Natural killer cell treated with Interleukin-12 subunit alpha and Interleukin-12 subunit beta and Interleukin-15 and Interleukin-18, amount 100 ng/mL, for 72 hours (primary cell): Measurements from ENCODE around the gene RNF32. TPM values are rescaled to one million over a fixed set of nuclear protein-coding genes. Genes with fewer than 3 reads are reported as not detected.
A peak's percentile ranks its signal among the peaks of the same experiment; 100 is the strongest.
"Not testable (repeated sequence)": the region's sequence is repeated elsewhere in the genome, so short reads cannot be mapped to it uniquely, and the experiment has no call there.

Source experiments
- ATAC-seq, 2 donors: fragments of 150-1000 bp; cut with Tn5 transposase in 1 of 2; sonication (Bioruptor Pico), chemical (Tn5 transposase) in 1 of 2; 2 replicates each; pipeline ENCODE4 v1.10.0; 2021
- DNase-seq: peaks from one replicate; pipeline ENCODE4 v3.0.0; 2022; ENCODE audit warnings: low spot score
- H3K27ac Mint-ChIP-seq, 2 donors: 1 replicate in 1 of 2; 2 replicates in 1 of 2; pipeline ENCODE4 v1.8.0; 2022; ENCODE audit warnings: mixed read lengths in 2 of 2, mild to moderate bottlenecking in 1 of 2, moderate library complexity in 1 of 2
- H3K27me3 Mint-ChIP-seq, 2 donors: 1 replicate in 1 of 2; 2 replicates in 1 of 2; pipeline ENCODE4 v1.8.0; 2022; ENCODE audit warnings: mixed read lengths in 2 of 2
- H3K36me3 Mint-ChIP-seq: one replicate; pipeline ENCODE4 v1.8.0; 2022; ENCODE audit warnings: mixed read lengths
- H3K4me1 Mint-ChIP-seq, 2 donors: 1 replicate in 1 of 2; 2 replicates in 1 of 2; pipeline ENCODE4 v1.8.0; 2022; ENCODE audit warnings: low read depth in 2 of 2, mixed read lengths in 2 of 2, mild to moderate bottlenecking in 1 of 2
- H3K4me3 Mint-ChIP-seq: one replicate; pipeline ENCODE4 v1.8.0; 2022; ENCODE audit warnings: mixed read lengths
- H3K9me3 Mint-ChIP-seq: 2 replicates; pipeline ENCODE4 v1.8.0; 2022; ENCODE audit warnings: mixed read lengths
- total RNA-seq, 2 donors: library from RNA; stranded (reverse); gene quantifications; one replicate each; pipeline ENCODE4 v1.2.3, GENCODE V29; 2022

RNF32 gene
- total RNA-seq, 2 donors from 2014 or later: not detected

DNA sequence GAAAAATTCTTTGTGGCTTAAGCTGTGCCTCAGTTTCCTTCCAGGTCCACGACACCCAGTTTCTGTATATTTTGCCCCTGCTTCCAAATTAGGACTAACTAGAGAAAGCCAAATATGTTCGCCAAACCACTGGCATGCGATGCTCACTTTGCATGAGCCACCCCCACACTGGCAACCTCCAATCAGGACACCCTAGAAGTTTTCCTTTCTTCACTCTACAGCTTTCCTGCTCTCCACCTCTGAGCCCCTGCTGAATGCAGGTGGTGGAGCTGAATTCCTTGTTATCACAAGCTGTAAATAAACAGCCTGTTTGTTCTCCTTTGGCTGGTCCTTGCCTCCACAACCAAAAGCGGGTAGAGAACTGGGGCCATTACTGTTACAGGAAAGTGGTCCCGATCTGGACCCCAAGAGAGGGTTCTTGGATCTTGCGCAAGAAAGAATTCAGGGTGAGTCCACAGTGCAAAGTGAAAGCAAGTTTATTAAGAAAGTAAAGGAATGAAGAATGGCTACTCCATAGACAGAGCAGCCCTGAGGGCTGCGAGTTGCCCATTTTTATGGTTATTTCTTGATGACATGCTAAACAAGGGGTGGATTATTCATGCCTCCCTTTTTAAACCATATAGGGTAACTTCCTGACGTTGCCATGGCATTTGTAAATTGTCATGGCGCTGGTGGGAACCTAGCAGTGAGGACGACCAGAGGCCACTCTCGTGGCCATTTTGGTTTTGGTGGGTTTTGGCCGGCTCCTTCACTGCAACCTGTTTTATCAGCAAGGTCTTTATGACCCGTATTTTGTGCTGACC is 20.9 kb upstream of the RNF32 start:
- DNase-seq, H3K36me3 Mint-ChIP-seq, H3K4me3 Mint-ChIP-seq, H3K4me1 Mint-ChIP-seq, ATAC-seq, H3K9me3 Mint-ChIP-seq, H3K27ac Mint-ChIP-seq: not testable (repeated sequence)
- H3K27me3 Mint-ChIP-seq: peaks cover 57 to 70% of the 10 kb centered on the region in 2 donors

GRCh38 chr7:156620291-156620675 is 20.3 kb upstream of the RNF32 start:
- H3K36me3 Mint-ChIP-seq: no peaks in the 10 kb centered on the region
- H3K27me3 Mint-ChIP-seq: peaks cover 53 to 65% of the 10 kb centered on the region in 2 donors
- no peaks in the 10 kb centered on the region for H3K9me3 Mint-ChIP-seq
- H3K4me3 Mint-ChIP-seq: no peak overlapping the region
- ATAC-seq (no peak), DNase-seq (no peak)
- H3K27ac Mint-ChIP-seq: no peak overlapping the region
- no peaks in the 10 kb centered on the region for H3K4me1 Mint-ChIP-seq

GRCh38 chr7:156621652-156622051 is 18.9 kb upstream of the RNF32 start:
- no peaks in the 10 kb centered on the region for H3K36me3 Mint-ChIP-seq
- peaks cover 45 to 57% of the 10 kb centered on the region in 2 donors for H3K27me3 Mint-ChIP-seq
- no peak overlapping the region for H3K27ac Mint-ChIP-seq
- H3K9me3 Mint-ChIP-seq: no peaks in the 10 kb centered on the region
- no peak for ATAC-seq
- H3K4me1 Mint-ChIP-seq: no peaks in the 10 kb centered on the region
- no peak for DNase-seq
- H3K4me3 Mint-ChIP-seq: no peak overlapping the region

DNA sequence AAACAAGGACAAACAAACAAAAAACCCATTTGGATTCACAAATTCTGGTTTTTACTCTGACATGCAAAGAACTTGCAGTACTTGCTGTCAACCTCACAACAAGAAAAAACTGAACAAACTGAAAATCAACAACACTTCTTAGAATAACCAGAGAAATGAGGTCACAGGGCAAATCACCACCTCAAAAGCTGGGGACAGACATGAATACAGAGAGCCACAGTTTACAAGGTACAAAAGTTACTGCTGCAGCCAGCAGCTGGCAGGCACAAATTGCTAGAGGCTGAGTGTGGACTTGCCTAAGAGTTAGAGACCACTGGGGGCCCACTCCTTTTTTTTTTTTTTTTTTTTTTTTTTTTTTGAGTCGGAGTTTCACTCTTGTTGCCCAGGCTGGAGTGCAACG is 15.0 kb upstream of the RNF32 start:
- Mint-ChIP-seq H3K27me3 (peaks cover 25 to 34% of the 10 kb centered on the region in 2 donors), H3K4me1 (no peaks in the 10 kb centered on the region), H3K36me3 (peaks cover 9% of the 10 kb centered on the region), H3K4me3 (no peak overlapping the region), H3K27ac (no peak overlapping the region), H3K9me3 (peaks cover 6% of the 10 kb centered on the region)
- ATAC-seq: no peak
- no peak for DNase-seq

DNA sequence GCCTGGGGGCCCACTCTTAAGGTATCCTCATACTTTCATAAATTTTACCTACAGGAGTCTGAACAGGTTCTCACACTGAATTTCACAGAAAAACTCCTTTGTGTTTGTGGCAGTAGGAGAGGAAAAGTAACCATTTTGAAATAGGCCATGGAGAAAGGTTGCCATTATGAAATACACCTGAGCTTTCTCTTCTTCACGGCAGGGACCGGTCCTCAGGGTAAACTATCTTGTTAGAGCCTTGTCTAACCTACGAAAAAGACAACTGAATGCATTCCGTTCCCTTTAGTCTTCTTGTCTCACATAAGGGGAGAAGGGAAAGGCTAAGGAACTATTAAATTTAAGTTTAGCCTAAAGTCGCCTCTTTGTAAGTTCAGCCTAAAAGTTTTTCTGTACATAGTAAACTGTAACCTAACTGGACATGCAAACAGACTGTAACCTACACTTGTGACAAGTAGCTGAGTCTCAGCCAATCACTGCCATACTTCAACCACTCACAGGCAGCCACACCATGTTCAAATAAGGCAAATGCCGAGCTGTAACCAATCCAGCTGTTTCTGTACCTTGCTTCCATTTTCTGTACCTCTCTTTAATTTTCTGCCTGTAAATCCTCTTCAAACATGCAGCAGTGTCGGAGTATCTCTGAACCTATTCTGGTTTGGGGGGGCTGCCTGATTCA is 14.2 kb upstream of the RNF32 start:
- no peak for DNase-seq
- Mint-ChIP-seq H3K9me3 (peaks cover 6% of the 10 kb centered on the region), H3K4me3 (no peak overlapping the region), H3K4me1 (no peaks in the 10 kb centered on the region), H3K27me3 (peaks cover 20 to 29% of the 10 kb centered on the region in 2 donors), H3K36me3 (peaks cover 9% of the 10 kb centered on the region), H3K27ac (no peak overlapping the region)
- no peak for ATAC-seq

- Mint-ChIP-seq H3K27me3 (peaks cover 16 to 19% of the 10 kb centered on the region in 2 donors), H3K9me3 (peaks cover 6% of the 10 kb centered on the region), H3K4me1 (no peaks in the 10 kb centered on the region), H3K36me3 (peaks cover 9% of the 10 kb centered on the region), H3K4me3 (no peak overlapping the region), H3K27ac (no peak overlapping the region)
- DNase-seq: no peak
- ATAC-seq: no peak
These were observed 12.0 kb upstream of the RNF32 start for GRCh38 chr7:156628562-156628961.

- no peak for ATAC-seq
- Mint-ChIP-seq H3K36me3 (peaks cover 9% of the 10 kb centered on the region), H3K27me3 (peaks cover 11% of the 10 kb centered on the region in 2 donors), H3K9me3 (peaks cover 6% of the 10 kb centered on the region), H3K4me3 (no peak overlapping the region), H3K4me1 (no peaks in the 10 kb centered on the region), H3K27ac (no peak overlapping the region)
- no peak for DNase-seq
These were observed 10.7 kb upstream of the RNF32 start for GRCh38 chr7:156629873-156630272.

DNA sequence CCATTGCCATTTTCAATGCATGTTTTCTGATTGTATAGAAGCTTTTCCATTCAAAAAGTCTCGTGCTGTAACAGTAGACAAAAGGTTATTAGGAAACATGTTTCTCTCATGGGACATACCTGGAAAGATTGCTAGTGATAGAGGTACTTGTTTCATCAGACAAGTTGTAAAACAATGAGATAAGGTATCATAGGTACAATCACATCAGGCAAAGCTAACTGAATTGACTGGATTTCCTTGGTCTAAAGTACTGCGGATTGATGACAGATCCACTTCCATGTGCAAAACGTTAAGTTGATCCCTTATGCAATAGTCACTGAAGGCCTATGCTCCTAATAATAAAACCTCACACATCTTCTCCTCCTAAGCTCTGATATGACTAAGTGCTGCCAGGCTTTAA is 6.5 kb upstream of the RNF32 start:
- H3K4me3 Mint-ChIP-seq: no peak overlapping the region
- DNase-seq (no peak), ATAC-seq (no peak)
- H3K9me3 Mint-ChIP-seq: no peaks in the 10 kb centered on the region
- no peak overlapping the region for H3K27ac Mint-ChIP-seq
- peaks cover 20 to 29% of the 10 kb centered on the region in 2 donors for H3K27me3 Mint-ChIP-seq
- peaks cover under 1% of the 10 kb centered on the region for H3K36me3 Mint-ChIP-seq
- no peaks in the 10 kb centered on the region for H3K4me1 Mint-ChIP-seq

DNA sequence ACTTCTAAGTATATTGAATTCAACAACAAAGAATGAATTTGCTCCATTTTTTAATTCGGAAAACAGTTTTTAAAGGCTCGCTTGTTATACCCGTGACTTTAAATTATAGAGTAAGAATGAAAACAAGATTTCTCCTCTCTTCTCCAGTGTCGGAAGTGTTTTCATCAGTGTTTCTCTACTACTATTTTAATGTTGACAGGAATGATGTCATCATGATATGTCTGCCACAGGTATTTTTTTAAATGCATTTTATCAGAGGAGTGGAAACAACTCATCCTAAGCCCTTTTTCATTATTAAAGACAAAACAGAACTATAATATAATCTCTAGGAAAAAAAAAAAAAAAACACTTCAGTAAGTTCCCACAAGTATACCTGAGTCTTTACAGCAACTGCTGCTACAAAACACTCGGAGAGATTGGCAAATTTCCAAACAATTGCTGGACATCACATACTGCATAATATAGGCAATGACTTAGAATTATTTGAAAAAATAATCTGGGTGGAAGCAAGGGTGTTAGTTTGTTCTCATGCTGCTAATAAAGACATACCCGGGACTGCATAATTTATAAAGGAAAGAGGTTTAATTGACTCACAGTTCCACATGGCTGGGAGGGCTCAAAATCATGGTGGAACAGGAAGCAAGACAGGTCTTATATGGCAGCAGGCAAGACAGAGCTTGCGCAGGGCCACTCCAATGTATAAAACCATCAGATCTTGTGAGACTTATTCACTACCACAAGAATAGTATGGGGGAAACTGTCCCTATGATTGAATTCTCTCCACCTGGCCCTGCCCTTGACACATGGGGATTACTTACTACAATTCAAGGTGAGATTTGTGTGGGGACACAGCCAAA is 4.8 kb upstream of the RNF32 start:
- peaks cover 7% of the 10 kb centered on the region for H3K36me3 Mint-ChIP-seq
- no peak for ATAC-seq
- H3K9me3 Mint-ChIP-seq: no peaks in the 10 kb centered on the region
- peaks cover 6 to 9% of the 10 kb centered on the region in 2 donors for H3K4me1 Mint-ChIP-seq
- no peak overlapping the region for H3K27ac Mint-ChIP-seq
- peaks cover 28 to 37% of the 10 kb centered on the region in 2 donors for H3K27me3 Mint-ChIP-seq
- H3K4me3 Mint-ChIP-seq: no peak overlapping the region
- DNase-seq: no peak

GRCh38 chr7:156637093-156637492 is 3.5 kb upstream of the RNF32 start:
- not testable (repeated sequence) for H3K36me3 Mint-ChIP-seq, H3K4me3 Mint-ChIP-seq, H3K9me3 Mint-ChIP-seq, DNase-seq, ATAC-seq, H3K27ac Mint-ChIP-seq, H3K4me1 Mint-ChIP-seq
- peaks cover 32 to 46% of the 10 kb centered on the region in 2 donors for H3K27me3 Mint-ChIP-seq

DNA sequence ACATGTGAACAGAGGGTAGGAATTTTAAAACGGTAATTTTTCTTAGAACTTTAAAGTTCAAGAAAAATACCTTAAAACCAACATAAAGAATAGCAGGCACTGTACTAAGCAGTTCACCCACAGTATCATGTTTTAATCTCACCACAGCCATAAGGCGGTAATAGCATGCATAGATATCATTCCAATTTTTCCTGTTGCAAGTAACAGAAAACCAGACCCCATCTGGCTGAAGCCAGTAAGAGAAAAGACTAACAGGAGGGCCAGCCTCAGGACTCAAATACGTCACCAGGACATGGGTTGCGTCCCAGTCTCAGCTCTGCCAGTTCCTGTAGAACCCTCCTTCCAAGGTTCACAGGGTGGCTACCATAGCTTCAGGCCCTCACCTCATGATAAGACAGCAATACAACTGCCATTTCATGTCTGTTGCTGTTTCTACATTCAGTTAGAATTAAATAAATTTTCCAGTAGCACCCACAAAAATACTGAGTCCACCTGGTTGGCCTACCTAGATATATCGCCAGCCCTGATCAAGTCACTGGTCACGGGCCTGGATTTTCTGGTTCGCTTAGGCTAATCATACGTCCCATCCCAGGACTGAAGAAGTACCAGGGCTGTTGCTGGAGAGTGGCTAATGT is 2.0 kb upstream of the RNF32 start:
- Mint-ChIP-seq H3K27ac (no peak overlapping the region), H3K4me3 (peak overlapping the region; percentile 87), H3K36me3 (peaks cover 7% of the 10 kb centered on the region), H3K9me3 (no peaks in the 10 kb centered on the region), H3K4me1 (peaks cover 6 to 9% of the 10 kb centered on the region in 2 donors), H3K27me3 (peaks cover 28 to 45% of the 10 kb centered on the region in 2 donors)
- ATAC-seq (no peak), DNase-seq (no peak)

- peaks cover 7% of the 10 kb centered on the region for H3K36me3 Mint-ChIP-seq
- DNase-seq (no peak), ATAC-seq (no peak)
- no peaks in the 10 kb centered on the region for H3K9me3 Mint-ChIP-seq
- peak overlapping the region; percentile 56 to 67 for H3K27ac Mint-ChIP-seq
- H3K4me3 Mint-ChIP-seq: peak overlapping the region; percentile 87
- peaks cover 31 to 54% of the 10 kb centered on the region in 2 donors for H3K27me3 Mint-ChIP-seq
- H3K4me1 Mint-ChIP-seq: peaks cover 6 to 9% of the 10 kb centered on the region in 2 donors
These were observed 933 bp upstream of the RNF32 start for GRCh38 chr7:156639426-156640256.
